BE2C (cell line): ENCODE measurements around the gene ROCK2.

Experiments
- DNase-seq: peaks from one replicate; pipeline ENCODE4 v3.0.0-alpha.2; 2020
- H3K27me3 ChIP-seq: fragments of 250-450 bp; sonication (Bioruptor Pico); 2 replicates; pipeline ENCODE4 v1.5.1; 2020; ENCODE audit warnings: mild to moderate bottlenecking
- H3K36me3 ChIP-seq: fragments of 250-450 bp; sonication (Bioruptor Pico); 2 replicates; pipeline ENCODE4 v1.5.1; 2020; ENCODE audit warnings: mild to moderate bottlenecking
- H3K4me1 ChIP-seq: fragments of 250-450 bp; sonication (Bioruptor Pico); 2 replicates; pipeline ENCODE4 v1.5.1; 2020
- H3K4me3 ChIP-seq: 2 replicates; pipeline ENCODE4 v1.5.1; 2011; ENCODE audit warnings: low read depth, low read length
- H3K9me3 ChIP-seq: fragments of 250-450 bp; sonication (Bioruptor Pico); 2 replicates; pipeline ENCODE4 v1.5.1; 2020
- TF ChIP-seq, protein P1 (sequence below): IDR thresholded peaks from 2 replicates; pipeline ENCODE4 v1.5.1; 2012; ENCODE audit warnings: mild to moderate bottlenecking, low read depth, low read length

ROCK2 gene

DNA sequence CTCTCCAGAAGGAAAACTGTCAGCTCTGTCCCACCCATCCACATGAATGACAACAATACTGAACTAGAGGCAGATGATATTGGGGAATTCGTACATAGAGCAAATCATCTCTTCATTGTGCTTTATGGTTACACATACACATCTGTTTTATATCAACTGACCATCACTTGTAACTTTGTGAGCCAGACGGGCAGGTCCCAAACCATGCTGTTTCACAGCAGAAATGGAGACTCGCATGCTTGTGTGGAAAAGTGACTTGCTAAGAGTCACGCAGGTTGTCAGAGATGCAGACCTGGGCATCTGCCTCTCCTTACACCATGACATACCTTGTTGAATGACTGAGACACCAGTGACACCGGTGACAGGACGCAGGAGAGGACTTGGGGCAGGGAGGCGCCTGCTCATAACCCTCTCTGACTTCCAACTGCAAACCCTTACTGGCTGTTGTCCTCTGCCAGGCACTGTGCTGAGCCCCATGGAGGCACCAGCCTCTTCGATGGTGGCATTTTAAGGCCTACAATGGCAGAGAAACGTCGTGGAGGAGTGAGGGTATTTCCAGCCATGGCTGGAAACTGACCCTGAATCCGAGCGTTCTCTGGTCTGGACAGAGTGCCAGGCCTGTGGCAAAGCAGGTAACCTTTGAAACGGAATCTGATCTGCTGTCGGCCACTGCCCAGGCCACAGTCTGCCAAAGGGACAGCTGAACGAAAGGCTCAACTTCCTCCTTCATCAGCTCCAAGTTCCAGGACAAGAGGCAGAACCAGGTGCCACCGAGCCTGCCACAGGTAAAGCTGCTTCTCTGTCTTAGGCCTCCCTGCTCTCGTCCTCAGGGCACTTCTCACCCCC, 26.9 kb upstream of the ROCK2 start:
- no peaks in the 10 kb centered on the region for H3K27me3 ChIP-seq
- no peaks in the 10 kb centered on the region for H3K9me3 ChIP-seq
- no peaks in the 10 kb centered on the region for H3K4me1 ChIP-seq
- TF ChIP-seq, protein P1, sequence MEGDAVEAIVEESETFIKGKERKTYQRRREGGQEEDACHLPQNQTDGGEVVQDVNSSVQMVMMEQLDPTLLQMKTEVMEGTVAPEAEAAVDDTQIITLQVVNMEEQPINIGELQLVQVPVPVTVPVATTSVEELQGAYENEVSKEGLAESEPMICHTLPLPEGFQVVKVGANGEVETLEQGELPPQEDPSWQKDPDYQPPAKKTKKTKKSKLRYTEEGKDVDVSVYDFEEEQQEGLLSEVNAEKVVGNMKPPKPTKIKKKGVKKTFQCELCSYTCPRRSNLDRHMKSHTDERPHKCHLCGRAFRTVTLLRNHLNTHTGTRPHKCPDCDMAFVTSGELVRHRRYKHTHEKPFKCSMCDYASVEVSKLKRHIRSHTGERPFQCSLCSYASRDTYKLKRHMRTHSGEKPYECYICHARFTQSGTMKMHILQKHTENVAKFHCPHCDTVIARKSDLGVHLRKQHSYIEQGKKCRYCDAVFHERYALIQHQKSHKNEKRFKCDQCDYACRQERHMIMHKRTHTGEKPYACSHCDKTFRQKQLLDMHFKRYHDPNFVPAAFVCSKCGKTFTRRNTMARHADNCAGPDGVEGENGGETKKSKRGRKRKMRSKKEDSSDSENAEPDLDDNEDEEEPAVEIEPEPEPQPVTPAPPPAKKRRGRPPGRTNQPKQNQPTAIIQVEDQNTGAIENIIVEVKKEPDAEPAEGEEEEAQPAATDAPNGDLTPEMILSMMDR = no peak
- no peak for DNase-seq
- H3K4me3 ChIP-seq = no peak overlapping the region
- H3K36me3 ChIP-seq = no peaks in the 10 kb centered on the region

DNA sequence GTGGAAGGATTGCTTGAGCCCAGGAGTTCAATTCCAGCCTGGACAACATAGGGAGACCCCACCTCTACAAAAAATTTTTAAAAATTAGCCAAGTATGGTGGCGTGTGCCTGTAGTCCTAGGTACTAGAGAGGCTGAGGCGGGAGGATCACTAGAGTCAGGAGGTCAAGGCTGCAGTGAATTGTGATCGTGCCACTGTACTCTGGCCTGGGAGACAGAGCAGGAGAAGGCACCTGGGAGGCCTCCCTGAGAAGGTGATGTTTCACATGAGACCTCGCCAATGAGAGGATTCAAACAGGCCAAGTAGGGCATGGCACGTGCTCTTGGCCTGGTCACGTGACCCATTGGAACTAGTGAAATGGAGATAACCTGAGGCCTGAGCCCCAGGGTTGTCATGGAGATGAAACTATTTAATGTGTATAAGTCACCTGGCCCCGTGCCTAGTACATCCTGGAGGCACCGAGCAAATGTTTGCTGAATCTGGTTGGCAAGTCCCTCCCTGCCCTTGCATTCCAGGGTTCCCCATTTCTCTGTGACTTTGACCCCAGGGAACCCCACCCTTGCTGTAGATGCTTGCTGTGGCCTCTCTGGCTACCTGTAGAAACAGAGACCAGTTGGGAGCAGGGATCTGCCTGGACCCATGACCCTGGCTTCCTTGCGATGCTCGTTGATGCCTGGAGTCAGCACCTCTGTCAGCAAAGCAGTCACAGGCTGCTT, 26.1 kb upstream of the ROCK2 start:
- TF ChIP-seq, protein P1 = no peak
- H3K36me3 ChIP-seq = no peaks in the 10 kb centered on the region
- no peaks in the 10 kb centered on the region for H3K27me3 ChIP-seq
- no peaks in the 10 kb centered on the region for H3K9me3 ChIP-seq
- no peaks in the 10 kb centered on the region for H3K4me1 ChIP-seq
- H3K4me3 ChIP-seq = no peak overlapping the region
- no peak for DNase-seq

DNA sequence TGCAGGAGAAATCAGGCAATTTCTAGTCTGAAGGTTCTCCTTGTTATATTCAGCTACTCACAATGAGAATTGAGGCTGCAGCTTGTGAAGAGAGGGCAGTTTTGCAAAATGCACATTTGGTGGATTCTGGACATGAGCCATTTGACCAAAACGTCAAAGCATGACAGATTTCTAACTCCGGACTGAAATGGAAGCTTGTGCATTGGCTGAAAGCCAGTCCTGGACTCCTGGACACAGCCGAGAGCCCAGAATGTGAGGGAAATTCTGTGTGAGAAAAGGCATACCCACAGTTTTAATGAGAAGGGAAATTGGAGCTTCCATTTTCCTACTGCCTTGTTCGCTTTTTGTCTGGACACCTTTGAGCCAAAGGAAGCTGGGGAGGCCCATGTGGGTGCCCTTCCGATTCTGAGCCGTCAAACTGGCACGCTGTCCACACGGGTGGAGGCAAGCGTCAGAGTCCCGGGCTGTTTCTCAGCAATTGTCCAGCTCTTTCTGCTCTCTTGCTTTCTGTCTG, 23.7 kb upstream of the ROCK2 start:
- no peaks in the 10 kb centered on the region for H3K4me1 ChIP-seq
- no peaks in the 10 kb centered on the region for H3K9me3 ChIP-seq
- H3K27me3 ChIP-seq = no peaks in the 10 kb centered on the region
- H3K4me3 ChIP-seq = no peak overlapping the region
- H3K36me3 ChIP-seq = no peaks in the 10 kb centered on the region
- TF ChIP-seq, protein P1 = no peak
- DNase-seq = no peak

DNA sequence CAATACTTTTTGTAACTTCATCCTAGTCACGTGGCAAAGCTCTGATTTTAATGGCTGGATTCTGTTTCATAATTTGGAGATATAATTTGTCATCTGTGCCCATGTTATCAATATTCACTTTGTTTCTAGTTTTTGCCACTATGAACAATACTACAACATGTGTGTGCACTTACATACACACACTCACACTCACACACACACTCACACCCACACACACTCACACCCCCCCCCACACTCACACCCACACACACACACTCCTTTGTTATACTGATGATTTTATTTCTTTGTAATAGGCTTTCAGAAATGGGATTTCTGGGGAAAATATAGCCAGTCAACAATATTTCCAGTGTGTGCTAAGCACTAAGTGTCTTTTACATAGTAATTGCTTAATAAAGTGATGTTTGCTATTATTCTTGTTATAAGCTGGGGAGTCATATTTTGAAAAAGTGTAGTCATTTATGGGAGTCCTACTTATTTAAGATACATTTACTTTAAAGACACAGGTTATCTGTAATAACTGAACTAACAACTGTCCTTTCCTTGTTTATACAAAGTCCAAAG, 22.8 kb upstream of the ROCK2 start:
- Histone ChIP-seq H3K9me3 (no peaks in the 10 kb centered on the region), H3K27me3 (no peaks in the 10 kb centered on the region), H3K36me3 (no peaks in the 10 kb centered on the region), H3K4me1 (no peaks in the 10 kb centered on the region), H3K4me3 (no peak overlapping the region)
- no peak for DNase-seq
- TF ChIP-seq, protein P1 = no peak

DNA sequence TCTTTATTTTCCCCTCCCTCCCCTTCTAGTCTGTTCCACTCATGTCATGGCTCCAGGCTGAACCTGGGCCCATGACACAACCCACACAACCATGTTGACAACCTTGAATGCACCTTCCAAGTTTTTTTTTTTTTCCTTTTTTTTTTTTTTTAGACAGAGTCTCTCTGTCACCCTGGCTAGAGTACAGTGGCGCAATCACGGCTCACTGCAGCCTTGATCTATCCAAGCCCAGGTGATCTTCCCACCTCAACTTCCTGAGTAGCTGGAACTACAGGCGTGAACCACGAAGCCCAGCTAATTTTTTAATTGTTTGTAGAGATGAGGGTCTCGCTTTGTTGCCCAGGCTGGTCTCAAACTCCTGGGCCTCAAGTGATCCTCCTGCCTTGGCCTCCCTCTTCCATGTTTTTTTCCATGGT, 21.9 kb upstream of the ROCK2 start:
- H3K9me3 ChIP-seq = no peaks in the 10 kb centered on the region
- TF ChIP-seq, protein P1 = no peak
- H3K27me3 ChIP-seq = no peaks in the 10 kb centered on the region
- H3K4me3 ChIP-seq = no peak overlapping the region
- no peaks in the 10 kb centered on the region for H3K4me1 ChIP-seq
- H3K36me3 ChIP-seq = no peaks in the 10 kb centered on the region
- DNase-seq = no peak
